LNCaP clone FGC (cell line): ENCODE results near the gene VIPAS39.

Experiments
- DNase-seq: peaks from one replicate; pipeline ENCODE4 v3.0.0-alpha.2; 2011; ENCODE audit warnings: low read depth
- H3K4me3 ChIP-seq: 2 replicates; pipeline ENCODE4 v1.5.1; 2011; ENCODE audit warnings: mild to moderate bottlenecking, low read depth, low read length, control low read depth
- CTCF ChIP-seq: IDR thresholded peaks from 2 replicates; pipeline ENCODE4 v1.5.1; 2012; ENCODE audit warnings: mild to moderate bottlenecking; ENCODE audit not compliant: control insufficient read depth, insufficient read depth; ENCODE audit errors: extremely low read depth

VIPAS39 gene

GRCh38 chr14:77485256-77485655 is 27.9 kb upstream of the VIPAS39 start:
- TF ChIP-seq CTCF, result no peak
- H3K4me3 ChIP-seq, result no peak overlapping the region
- DNase-seq, result no peak

GRCh38 chr14:77482422-77482821 is 25.0 kb upstream of the VIPAS39 start:
- no peak overlapping the region for H3K4me3 ChIP-seq
- TF ChIP-seq CTCF, result no peak
- no peak for DNase-seq

GRCh38 chr14:77478796-77479195 is 21.4 kb upstream of the VIPAS39 start:
- TF ChIP-seq CTCF, result no peak
- H3K4me3 ChIP-seq, result no peak overlapping the region
- no peak for DNase-seq

GRCh38 chr14:77478029-77478428 is 20.6 kb upstream of the VIPAS39 start:
- TF ChIP-seq CTCF, result no peak
- no peak overlapping the region for H3K4me3 ChIP-seq
- no peak for DNase-seq

GRCh38 chr14:77475432-77476115 is 18.2 kb upstream of the VIPAS39 start:
- no peak for TF ChIP-seq CTCF

GRCh38 chr14:77474479-77475177 is 17.2 kb upstream of the VIPAS39 start:
- TF ChIP-seq CTCF, result no peak
- DNase-seq, result no peak
- no peak overlapping the region for H3K4me3 ChIP-seq

More at GRCh38 chr14:77475432-77476115, 18.2 kb upstream of the VIPAS39 start:
- DNase-seq, result no peak
- H3K4me3 ChIP-seq, result no peak overlapping the region
